Measurements from ENCODE around the gene ZNF580. TPM values are rescaled to one million over a fixed set of nuclear protein-coding genes. Genes with fewer than 3 reads are reported as not detected.

ZNF580 gene
- polyA plus RNA-seq, 1 donor (not counting 4 experiments of a cell fraction or from before 2014, with no cell fraction given): 3.0 TPM

GRCh38 chr19:55650602-55651230 is 9.9 kb downstream of the ZNF580 start:
- Histone ChIP-seq H3K9me3 (ENCODE audit: control insufficient read depth, low read depth, low read length) (no peaks in the 10 kb centered on the region), H3K27ac (ENCODE audit: control insufficient read depth, insufficient read depth, low read length) (no peak overlapping the region), H3K27me3 (ENCODE audit: control insufficient read depth, extremely low read depth, insufficient read depth, low read length) (no peaks in the 10 kb centered on the region), H3K4me3 (ENCODE audit: control insufficient read depth in 2 of 3, extremely low read depth in 1 of 3, insufficient read depth in 2 of 3, low read depth in 1 of 3, low read length in 3 of 3) (no peak overlapping the region), H3K9ac (ENCODE audit: control insufficient read depth, extremely low read depth, insufficient read depth, low read length) (no peak overlapping the region), H4K20me1 (ENCODE audit: control insufficient read depth, extremely low read depth, insufficient read depth, low read length) (no peaks in the 10 kb centered on the region), H2AFZ (ENCODE audit: control insufficient read depth, low read length) (no peak overlapping the region), H3K4me1 (ENCODE audit: control insufficient read depth, extremely low read depth, insufficient read depth, low read length) (peaks cover 11% of the 10 kb centered on the region), H3K9me1 (ENCODE audit: control insufficient read depth, extremely low read depth, insufficient read depth, low read length) (no peaks in the 10 kb centered on the region), H3K4me2 (ENCODE audit: control insufficient read depth, extremely low read depth, insufficient read depth, low read depth, low read length) (no peak overlapping the region), H3K36me3 (ENCODE audit: control insufficient read depth in 2 of 2, extremely low read depth in 1 of 2, insufficient read depth in 2 of 2, low read length in 2 of 2) (peaks cover 2 to 3% of the 10 kb centered on the region in 2 experiments), H3K79me2 (ENCODE audit: control insufficient read depth, insufficient read depth, low read length) (peaks cover 11% of the 10 kb centered on the region)
- TF ChIP-seq, protein P1, sequence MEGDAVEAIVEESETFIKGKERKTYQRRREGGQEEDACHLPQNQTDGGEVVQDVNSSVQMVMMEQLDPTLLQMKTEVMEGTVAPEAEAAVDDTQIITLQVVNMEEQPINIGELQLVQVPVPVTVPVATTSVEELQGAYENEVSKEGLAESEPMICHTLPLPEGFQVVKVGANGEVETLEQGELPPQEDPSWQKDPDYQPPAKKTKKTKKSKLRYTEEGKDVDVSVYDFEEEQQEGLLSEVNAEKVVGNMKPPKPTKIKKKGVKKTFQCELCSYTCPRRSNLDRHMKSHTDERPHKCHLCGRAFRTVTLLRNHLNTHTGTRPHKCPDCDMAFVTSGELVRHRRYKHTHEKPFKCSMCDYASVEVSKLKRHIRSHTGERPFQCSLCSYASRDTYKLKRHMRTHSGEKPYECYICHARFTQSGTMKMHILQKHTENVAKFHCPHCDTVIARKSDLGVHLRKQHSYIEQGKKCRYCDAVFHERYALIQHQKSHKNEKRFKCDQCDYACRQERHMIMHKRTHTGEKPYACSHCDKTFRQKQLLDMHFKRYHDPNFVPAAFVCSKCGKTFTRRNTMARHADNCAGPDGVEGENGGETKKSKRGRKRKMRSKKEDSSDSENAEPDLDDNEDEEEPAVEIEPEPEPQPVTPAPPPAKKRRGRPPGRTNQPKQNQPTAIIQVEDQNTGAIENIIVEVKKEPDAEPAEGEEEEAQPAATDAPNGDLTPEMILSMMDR (optimal IDR thresholded peaks at IDR 0.05 in 1 of 3, IDR thresholded peaks at IDR 0.05 in 1 of 3, conservative IDR thresholded peaks at IDR 0.05 in 1 of 3; ENCODE audit: extremely low read depth in 1 of 3, insufficient read depth in 2 of 3, low read length in 3 of 3): no peak
- no peak for TF ChIP-seq EZH2 (IDR thresholded peaks at IDR 0.05; ENCODE audit: low read length)
- FAIRE-seq (no peak), DNase-seq (ENCODE audit: low read depth, low spot score) (no peak)
- dilution Hi-C loops (cut with MboI; ENCODE audit: extremely low pct_ligation_motif_present, low sequenced_read_pairs): no loop called here

DNA sequence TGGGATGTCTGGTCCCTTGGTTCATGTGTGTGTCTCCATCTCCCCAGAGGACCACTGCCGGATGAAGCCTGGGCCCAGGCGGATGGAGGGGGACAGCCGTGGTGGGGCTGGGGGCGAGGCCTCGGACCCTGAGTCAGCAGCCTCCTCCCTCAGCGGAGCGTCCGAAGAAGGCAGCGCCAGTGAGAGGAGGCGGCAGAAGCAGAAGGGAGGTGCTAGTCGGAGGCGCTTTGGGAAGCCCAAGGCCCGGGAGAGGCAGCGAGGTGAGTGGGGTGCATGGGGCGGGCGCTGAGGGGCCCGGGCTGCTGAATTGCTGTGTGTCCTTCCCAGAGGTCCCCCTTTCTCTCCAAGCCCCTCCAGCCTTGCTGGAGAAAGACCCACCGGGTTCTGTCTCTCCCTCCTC is 10.4 kb downstream of the ZNF580 start:
- Histone ChIP-seq H3K27me3 (ENCODE audit: control insufficient read depth, extremely low read depth, insufficient read depth, low read length) (no peaks in the 10 kb centered on the region), H3K27ac (ENCODE audit: control insufficient read depth, insufficient read depth, low read length) (no peak overlapping the region), H3K4me3 (ENCODE audit: control insufficient read depth in 2 of 3, extremely low read depth in 1 of 3, insufficient read depth in 2 of 3, low read depth in 1 of 3, low read length in 3 of 3) (no peak overlapping the region), H4K20me1 (ENCODE audit: control insufficient read depth, extremely low read depth, insufficient read depth, low read length) (no peaks in the 10 kb centered on the region), H3K4me2 (ENCODE audit: control insufficient read depth, extremely low read depth, insufficient read depth, low read depth, low read length) (no peak overlapping the region), H3K79me2 (ENCODE audit: control insufficient read depth, insufficient read depth, low read length) (peaks cover 14% of the 10 kb centered on the region), H3K36me3 (ENCODE audit: control insufficient read depth in 2 of 2, extremely low read depth in 1 of 2, insufficient read depth in 2 of 2, low read length in 2 of 2) (peaks cover 3 to 7% of the 10 kb centered on the region in 2 experiments), H3K4me1 (ENCODE audit: control insufficient read depth, extremely low read depth, insufficient read depth, low read length) (peaks cover 12% of the 10 kb centered on the region), H3K9me1 (ENCODE audit: control insufficient read depth, extremely low read depth, insufficient read depth, low read length) (no peaks in the 10 kb centered on the region), H2AFZ (ENCODE audit: control insufficient read depth, low read length) (no peak overlapping the region), H3K9ac (ENCODE audit: control insufficient read depth, extremely low read depth, insufficient read depth, low read length) (no peak overlapping the region), H3K9me3 (ENCODE audit: control insufficient read depth, low read depth, low read length) (no peaks in the 10 kb centered on the region)
- FAIRE-seq: no peak
- no peak for DNase-seq (ENCODE audit: low read depth, low spot score)
- dilution Hi-C loops (cut with MboI; ENCODE audit: extremely low pct_ligation_motif_present, low sequenced_read_pairs): no loop called here
- no peak for TF ChIP-seq EZH2 (IDR thresholded peaks at IDR 0.05; ENCODE audit: low read length)
- TF ChIP-seq, protein P1 (optimal IDR thresholded peaks at IDR 0.05 in 1 of 3, IDR thresholded peaks at IDR 0.05 in 1 of 3, conservative IDR thresholded peaks at IDR 0.05 in 1 of 3; ENCODE audit: extremely low read depth in 1 of 3, insufficient read depth in 2 of 3, low read length in 3 of 3): no peak
